AG04450 (cell line): ENCODE data around the gene SVOP. TPM values are rescaled to one million over a fixed set of nuclear protein-coding genes. Genes with fewer than 3 reads are reported as not detected.
"Not testable (repeated sequence)": the region's sequence is repeated elsewhere in the genome, so short reads cannot be mapped to it uniquely, and the experiment has no call there.

Source experiments
- CTCF ChIA-PET: fragments of 300-600, 350-600 bp; formaldehyde crosslinking; extraction: SDS; loops from one replicate; lab custom pipeline; 2022; ENCODE audit warnings: antibody characterized with exemption, inconsistent platforms; lab: Charles Lee
- POLR2A ChIA-PET: fragments of 350-600 bp; formaldehyde crosslinking; extraction: SDS; loops from one replicate; lab custom pipeline; 2021; ENCODE audit warnings: antibody characterized with exemption, inconsistent platforms; lab: Yijun Ruan, JAX
- DNase-seq: peaks from one replicate; pipeline ENCODE4 v3.0.0-alpha.2; 2011; ENCODE audit warnings: low read depth, low spot score
- H3K27ac ChIP-seq: one replicate; pipeline ENCODE4 v1.5.1; 2012; ENCODE audit warnings: low read depth, low read length, control low read depth
- H3K27me3 ChIP-seq: one replicate; pipeline ENCODE4 v1.6.0; 2012; ENCODE audit warnings: low read length; ENCODE audit not compliant: control insufficient read depth, insufficient read depth
- H3K4me3 ChIP-seq: 2 replicates; pipeline ENCODE4 v1.5.1; 2011; ENCODE audit warnings: mild to moderate bottlenecking, low read depth, low read length, control low read depth
- H3K9me3 ChIP-seq: 2 replicates; pipeline ENCODE4 v1.5.1; 2012; ENCODE audit warnings: low read length; ENCODE audit not compliant: control insufficient read depth, insufficient read depth
- polyA plus RNA-seq: library from polyadenylated mRNA; depleted of rRNA; stranded (reverse); fragments of >200 nt; gene quantifications from 2 replicates; pipeline ENCODE4 v1.2.3, GENCODE V29; 2011
- TF ChIP-seq, protein P1 (sequence below): IDR thresholded peaks from 2 replicates; pipeline ENCODE4 v1.5.1; 2011; ENCODE audit warnings: low read depth, low read length, control low read depth, inconsistent platforms

Gene SVOP
- polyA plus RNA-seq, 1 experiment: not detected

DNA sequence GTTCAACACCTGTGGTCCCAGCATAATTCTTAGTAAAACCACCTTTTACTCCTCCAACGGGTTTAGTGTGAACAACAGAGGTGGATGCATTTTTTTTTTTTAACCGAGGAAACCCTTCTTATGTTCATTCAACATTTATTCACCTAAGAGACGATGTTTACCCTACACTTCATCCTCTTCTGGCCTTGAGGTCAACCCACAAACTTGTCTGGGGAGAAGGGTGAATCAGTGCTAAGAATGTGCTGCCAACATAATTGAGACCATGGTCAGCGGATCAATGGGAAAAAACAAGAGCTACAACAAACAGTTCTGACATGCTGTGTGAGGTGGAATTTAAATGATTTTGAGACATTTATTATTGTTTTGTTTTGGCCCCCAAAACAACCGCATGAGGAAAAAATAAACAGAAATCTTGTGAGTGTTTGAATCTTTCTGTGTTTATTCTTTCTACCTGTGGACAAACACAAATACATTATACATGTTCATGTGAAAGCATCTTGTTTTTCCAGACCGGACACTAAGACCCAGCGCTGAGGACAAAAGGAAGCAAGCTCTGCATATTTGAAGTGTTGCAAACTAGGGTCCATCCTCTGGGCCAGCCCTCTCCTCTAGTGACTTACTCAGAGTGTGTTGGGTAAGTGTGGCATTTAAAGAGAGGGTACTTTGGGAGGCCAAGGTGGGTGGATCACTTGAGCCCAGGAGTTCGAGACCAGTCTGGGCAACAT lies 26.4 kb upstream of the SVOP start:
- Histone ChIP-seq H3K27me3 (no peaks in the 10 kb centered on the region), H3K27ac (no peak overlapping the region), H3K9me3 (no peaks in the 10 kb centered on the region), H3K4me3 (no peak overlapping the region)
- DNase-seq: no peak
- ChIA-PET POLR2A (no interaction called here), CTCF (no interaction called here)
- TF ChIP-seq, protein P1, sequence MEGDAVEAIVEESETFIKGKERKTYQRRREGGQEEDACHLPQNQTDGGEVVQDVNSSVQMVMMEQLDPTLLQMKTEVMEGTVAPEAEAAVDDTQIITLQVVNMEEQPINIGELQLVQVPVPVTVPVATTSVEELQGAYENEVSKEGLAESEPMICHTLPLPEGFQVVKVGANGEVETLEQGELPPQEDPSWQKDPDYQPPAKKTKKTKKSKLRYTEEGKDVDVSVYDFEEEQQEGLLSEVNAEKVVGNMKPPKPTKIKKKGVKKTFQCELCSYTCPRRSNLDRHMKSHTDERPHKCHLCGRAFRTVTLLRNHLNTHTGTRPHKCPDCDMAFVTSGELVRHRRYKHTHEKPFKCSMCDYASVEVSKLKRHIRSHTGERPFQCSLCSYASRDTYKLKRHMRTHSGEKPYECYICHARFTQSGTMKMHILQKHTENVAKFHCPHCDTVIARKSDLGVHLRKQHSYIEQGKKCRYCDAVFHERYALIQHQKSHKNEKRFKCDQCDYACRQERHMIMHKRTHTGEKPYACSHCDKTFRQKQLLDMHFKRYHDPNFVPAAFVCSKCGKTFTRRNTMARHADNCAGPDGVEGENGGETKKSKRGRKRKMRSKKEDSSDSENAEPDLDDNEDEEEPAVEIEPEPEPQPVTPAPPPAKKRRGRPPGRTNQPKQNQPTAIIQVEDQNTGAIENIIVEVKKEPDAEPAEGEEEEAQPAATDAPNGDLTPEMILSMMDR: no peak

DNA sequence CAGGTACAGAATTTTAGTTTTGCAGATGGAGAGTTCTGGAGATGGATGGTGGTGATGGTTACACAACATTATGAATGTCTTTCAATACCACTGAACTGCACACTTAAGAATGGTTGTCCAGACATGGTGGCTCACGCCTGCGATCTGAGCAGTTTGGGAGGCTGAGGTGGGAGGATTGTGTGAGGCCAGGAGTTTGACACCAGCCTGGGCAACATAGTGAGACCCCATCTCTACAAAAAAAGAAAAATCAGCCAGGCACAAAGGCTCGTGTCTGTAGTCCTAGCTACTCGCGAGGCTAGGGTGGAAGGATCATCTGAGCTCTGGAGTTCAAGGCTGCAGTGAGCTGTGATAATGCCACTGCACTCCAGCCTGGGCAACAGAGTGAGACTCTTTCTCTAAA lies 23.4 kb upstream of the SVOP start:
- H3K9me3 ChIP-seq: no peaks in the 10 kb centered on the region
- CTCF ChIA-PET: no interaction called here
- no peak overlapping the region for H3K4me3 ChIP-seq
- POLR2A ChIA-PET: no interaction called here
- H3K27ac ChIP-seq: no peak overlapping the region
- no peaks in the 10 kb centered on the region for H3K27me3 ChIP-seq
- DNase-seq: no peak
- TF ChIP-seq, protein P1: no peak

DNA sequence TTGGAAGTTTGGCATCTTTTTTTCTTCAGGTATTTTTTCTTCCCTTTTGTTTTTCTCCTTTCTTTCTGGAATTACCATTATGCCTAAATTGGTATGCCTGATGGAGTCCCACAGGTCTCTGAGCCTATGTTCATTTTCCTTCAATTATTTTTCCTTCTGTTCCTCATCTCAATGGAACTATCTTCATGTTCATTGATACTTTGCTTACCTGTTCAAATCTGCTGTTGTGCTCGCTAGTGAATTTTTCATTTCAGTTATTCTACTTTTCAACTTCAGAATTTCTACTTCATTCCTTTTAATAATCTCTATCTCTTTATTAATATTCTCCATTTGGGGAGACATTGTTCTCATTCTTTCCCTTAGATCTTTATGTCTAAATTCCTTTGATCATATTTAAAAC lies 16.1 kb upstream of the SVOP start:
- TF ChIP-seq, protein P1: no peak

DNA sequence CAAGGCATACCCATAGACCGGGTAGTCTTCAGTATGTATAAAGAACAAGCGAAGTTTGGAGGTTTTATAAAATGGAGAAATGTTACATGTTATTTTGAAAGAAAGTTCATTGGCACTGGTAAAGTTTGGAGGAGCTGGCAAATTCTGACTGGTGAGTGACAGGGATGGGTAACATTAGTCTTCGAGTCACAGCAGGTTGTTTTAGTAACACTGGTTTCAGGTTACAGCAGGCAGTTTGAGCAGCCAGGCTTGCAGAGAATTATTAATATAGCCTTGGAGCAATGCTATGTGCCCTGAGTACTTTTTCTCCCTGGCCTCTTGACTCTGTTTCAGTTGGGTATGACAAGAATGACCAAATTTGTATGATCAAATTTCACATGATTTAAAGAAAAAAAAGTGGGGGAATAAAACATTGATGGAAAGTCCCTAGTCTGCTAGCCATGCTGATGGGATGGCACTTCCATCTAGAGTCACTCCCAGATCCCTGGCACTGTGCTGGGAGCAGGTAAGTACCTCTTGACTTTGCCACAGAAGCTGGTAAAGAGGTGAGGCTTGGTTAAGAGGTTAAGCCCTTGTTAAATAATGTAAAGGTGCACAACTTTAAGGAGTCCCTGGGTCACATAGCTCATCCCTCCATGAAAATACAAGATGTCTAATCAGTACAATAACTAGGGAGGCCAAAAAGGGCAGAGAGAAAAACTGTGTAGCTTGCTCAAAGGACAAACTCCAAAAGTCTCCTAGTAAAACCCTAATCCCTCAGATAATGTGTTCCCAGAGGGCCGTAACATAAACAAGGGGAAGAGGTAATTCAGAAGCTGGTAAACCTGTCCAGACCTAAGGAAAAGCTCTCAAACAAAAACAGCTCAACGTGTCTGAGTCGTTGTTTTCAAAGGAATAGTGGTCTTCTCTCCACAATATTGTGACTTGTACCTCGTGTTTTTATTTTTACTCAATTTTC lies 12.7 kb upstream of the SVOP start:
- ChIA-PET CTCF (no interaction called here), POLR2A (no interaction called here)
- Histone ChIP-seq H3K9me3 (no peaks in the 10 kb centered on the region), H3K4me3 (no peak overlapping the region), H3K27me3 (peaks cover 4% of the 10 kb centered on the region), H3K27ac (no peak overlapping the region)
- TF ChIP-seq, protein P1: no peak
- no peak for DNase-seq

More for the DNA sequence above, 16.1 kb upstream of the SVOP start:
- no peak overlapping the region for H3K4me3 ChIP-seq
- no peaks in the 10 kb centered on the region for H3K27me3 ChIP-seq
- POLR2A ChIA-PET: no interaction called here
- no peak overlapping the region for H3K27ac ChIP-seq
- no peak for DNase-seq
- CTCF ChIA-PET: interaction anchor here (0.6 kb wide), 1 partner anchor 71 kb away, joined by 3 read pairs; no protein-coding TSS in a partner anchor
- no peaks in the 10 kb centered on the region for H3K9me3 ChIP-seq

DNA sequence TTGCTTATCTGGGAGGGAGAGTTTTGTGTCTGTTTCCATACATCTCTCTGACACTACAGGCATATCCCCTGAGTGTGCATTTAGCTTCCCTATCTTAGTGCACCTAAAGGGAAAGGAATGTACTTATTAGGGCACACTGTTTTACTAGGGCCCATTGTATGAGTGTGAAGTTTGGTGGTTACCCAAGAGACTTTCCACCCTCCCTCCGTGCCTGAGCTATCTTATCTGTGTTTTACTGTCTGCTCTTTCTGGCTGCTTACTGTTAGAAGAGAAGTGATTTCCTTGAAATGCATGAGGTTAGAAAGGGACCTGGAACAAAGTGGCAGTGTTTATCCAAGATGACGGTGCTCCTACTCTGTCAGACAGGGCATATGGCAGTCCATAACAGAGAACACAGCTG lies 8.5 kb upstream of the SVOP start:
- ChIA-PET CTCF (no interaction called here), POLR2A (no interaction called here)
- Histone ChIP-seq H3K9me3 (no peaks in the 10 kb centered on the region), H3K27ac (no peak overlapping the region), H3K4me3 (no peak overlapping the region), H3K27me3 (peaks cover 4% of the 10 kb centered on the region)
- TF ChIP-seq, protein P1: no peak
- no peak for DNase-seq

DNA sequence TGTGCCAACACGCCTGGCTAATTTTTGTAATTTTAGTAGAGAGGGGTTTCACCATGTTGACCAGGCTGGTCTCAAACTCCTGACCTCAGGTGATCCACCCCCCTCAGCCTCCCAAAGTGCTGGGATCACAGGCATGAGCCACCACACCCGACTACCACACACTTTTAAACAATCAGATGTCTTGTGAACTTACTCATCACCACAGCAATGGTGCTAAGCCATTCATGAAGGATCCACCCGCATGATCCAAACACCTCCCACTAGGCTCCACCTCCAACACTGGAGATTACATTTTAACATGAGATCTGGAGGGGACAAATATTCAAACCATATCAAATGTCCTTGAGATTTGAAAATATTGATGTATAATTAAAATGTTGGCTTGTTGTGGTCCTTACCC lies 7.8 kb upstream of the SVOP start:
- POLR2A ChIA-PET, CTCF ChIA-PET, H3K27ac ChIP-seq, H3K9me3 ChIP-seq, H3K4me3 ChIP-seq, DNase-seq, H3K27me3 ChIP-seq: not testable (repeated sequence)
